GM19468 (cell line): Measurements from ENCODE around the gene AFF3.
"Not testable (repeated sequence)": the region's sequence is repeated elsewhere in the genome, so short reads cannot be mapped to it uniquely, and the experiment has no call there.

Experiments used
- ATAC-seq: cut with Tn5 transposase; IDR thresholded peaks from one replicate; pipeline ENCODE4 v1.9.1; 2021; ENCODE audit warnings: mild to moderate bottlenecking, moderate library complexity, moderate number of reproducible peaks; ENCODE audit not compliant: unreplicated experiment; ENCODE audit errors: extremely low read depth

Gene AFF3

DNA sequence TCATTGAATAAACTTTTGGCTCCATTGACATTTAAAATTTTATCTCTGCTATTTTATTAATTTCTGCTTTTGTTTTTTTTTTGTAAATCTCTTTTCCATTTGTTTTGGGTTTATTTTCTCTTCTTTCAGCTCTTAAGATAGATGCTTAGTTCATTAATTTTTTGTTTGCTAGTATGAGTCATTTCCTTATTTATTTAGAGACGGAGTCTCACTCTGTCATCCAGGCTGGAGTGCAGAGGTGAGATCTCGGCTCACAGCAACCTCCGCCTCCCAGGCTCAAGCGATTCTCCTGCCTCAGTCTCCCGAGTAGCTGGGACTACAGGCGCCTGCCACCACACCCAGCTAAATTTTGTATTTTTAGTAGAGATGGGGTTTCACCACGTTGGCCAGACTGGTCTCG is 407.1 kb downstream of the AFF3 start:
- not testable (repeated sequence) for ATAC-seq

DNA sequence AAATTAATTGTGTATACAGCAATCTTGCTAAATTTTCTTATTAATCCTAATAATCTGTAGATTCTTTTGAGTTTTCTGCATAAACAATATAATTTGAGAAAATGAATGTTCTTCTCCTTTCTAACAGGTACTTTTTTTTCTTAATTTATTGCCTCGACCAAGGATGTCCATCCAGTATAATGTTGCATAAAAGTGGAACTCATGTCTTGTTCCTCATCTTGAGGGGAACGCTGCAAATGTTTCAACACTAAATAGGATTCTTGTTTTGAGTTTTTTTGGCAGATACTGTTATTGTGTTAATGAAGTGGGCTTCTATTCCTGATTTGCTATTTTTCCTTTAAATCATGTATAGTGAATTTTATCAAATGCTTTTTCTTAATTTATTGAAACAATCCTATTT is 408.2 kb downstream of the AFF3 start:
- ATAC-seq = no peak

DNA sequence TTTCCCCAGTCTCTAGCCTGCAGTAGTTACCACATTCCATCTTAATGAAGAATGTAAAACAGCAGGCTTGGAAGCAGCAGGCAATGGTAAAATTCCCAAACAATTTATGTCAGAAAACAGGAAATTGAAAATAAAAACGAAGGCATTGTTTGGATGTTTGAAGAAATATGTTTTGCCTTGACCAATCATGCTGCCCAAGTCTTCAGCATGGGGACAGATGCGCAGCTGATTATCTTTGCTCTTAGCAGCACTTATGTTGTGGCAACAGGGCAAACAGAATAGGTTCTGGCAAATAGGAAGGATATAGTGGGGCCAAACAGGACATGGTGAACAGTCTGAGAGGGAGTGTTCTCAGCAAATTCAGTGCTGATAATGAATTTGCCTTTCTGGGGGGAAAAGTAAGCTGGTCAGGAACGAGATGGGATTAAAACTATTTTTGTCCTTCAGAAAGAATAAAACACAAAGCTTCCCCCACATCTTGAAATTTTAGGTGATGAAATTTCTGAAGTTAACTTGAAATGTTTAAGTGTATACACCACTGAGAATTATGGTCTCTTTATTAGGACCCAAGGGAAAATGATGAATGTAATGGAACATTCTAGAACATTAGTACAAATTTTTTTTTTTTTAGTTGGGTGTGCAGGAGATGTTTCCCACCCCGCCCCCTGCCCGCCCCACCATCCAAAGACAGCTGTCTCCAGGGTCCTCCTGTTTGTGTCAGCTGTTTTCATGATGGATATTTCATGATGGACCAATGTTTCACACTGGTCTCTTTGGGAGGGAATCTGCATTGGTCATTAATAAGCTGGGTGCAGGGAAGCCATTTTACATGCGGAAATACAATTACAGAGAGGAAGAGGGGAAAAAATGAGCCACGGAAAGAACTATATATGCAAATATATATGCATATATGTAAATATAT is 413.0 kb downstream of the AFF3 start:
- no peak for ATAC-seq

DNA sequence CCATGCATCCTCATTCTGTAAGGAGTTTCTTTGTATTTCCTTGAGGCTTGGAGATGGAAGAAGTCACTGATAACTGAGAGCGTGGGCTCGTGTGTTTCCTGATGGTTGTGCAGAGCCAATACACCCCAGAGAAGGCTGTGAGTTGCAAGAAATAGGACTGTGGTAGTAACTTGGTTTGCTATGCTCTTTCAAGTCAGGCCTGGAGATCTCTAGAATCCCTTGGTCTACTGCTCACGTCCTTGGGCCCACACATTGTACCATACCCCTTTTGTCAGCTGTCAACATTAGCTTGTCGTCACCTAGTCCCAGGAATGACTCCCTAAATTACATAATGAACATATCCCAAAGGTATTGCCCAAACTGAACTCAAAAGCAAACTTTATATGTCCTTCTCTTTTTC is 414.2 kb downstream of the AFF3 start:
- no peak for ATAC-seq

DNA sequence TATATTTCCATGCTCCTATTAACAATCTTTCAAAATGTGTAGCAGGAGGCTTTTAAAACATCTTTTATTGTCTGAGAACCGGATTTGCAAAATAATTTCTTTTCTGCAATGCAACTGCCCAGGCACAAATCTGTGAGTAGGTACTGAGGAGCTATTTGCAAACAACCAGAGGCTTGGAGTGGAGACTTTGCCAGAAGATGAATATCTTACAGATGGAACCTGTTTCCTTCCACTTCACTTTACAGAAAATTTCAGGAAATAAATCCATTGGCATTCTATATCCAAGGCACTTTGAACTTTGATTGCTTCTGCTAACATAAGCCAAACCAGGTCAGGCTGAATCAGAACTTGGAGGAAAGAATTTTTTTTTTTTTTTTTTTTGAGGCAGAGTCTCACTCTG is 415.2 kb downstream of the AFF3 start:
- no peak for ATAC-seq

DNA sequence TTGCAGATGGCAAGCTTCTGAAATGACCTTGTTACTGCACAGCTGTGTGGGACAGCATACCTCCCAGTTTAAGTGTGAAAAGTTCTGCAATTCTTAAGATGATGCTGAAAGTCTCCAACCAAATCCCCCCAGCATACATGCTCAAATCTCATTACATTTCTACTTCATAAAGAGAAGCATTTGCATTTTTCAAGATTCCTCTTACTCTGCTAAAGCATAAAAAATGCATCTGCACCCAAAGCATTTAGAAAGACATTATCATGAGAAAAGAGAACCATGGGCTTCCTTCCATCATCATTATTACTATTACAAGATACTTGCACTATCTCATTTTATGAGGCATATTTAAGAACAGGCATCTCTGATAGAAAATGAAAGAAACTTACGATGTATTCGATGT is 415.7 kb downstream of the AFF3 start:
- ATAC-seq = no peak

DNA sequence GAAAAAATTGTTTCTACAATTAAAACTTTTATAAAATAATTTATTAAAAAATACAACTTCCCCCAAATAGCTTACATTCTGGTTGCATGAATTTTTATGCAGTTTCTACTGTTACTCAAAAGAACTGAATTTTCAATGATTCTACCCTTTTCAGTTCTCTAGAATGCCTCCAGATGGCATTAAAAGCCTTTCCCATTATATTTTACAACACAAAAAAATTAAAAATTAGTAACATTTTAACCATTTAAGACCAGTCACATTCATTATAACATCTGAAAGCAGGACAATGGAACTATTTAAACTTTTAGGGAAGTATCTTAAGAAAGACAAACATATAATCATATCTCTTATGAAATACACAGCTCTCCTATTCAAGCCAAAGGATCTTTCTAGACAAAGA is 416.6 kb downstream of the AFF3 start:
- ATAC-seq = no peak

DNA sequence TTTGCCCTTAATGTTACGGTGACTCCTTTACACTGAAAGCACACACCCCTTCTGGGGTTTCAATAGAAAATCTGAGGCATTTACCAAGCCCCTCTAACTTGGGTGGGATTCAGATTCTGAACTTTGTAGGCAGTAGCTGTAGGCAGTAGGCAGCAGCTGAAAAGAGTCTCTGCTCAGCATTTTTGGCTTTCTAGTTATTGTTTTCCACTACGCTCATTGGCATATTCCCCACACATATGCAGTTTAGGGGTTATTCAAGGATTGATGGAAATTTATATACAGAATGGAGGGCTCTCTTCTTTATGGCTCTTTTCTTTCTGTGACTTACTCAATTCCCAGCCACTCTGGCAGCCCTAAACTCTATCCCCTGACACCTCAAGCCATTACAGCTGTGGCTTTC is 419.9 kb downstream of the AFF3 start:
- ATAC-seq = no peak

DNA sequence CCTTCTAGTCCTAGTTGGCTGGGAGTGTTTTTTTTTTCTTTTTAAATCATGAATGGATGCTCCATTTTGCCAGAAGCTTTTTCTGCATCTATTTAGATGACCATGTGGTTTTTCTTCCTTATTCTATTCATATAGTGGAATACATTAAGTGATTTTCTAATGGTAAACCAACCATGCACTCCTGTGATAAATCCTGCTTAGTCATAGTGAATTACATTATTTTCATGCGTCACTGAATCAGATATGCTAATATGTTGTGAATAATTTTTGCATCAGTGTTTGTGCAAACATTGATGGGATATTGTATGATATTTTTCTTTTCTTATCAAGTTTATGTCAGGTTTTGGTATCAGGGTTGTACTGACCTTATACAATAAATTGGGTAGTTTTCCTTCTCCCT is 423.3 kb downstream of the AFF3 start:
- no peak for ATAC-seq

DNA sequence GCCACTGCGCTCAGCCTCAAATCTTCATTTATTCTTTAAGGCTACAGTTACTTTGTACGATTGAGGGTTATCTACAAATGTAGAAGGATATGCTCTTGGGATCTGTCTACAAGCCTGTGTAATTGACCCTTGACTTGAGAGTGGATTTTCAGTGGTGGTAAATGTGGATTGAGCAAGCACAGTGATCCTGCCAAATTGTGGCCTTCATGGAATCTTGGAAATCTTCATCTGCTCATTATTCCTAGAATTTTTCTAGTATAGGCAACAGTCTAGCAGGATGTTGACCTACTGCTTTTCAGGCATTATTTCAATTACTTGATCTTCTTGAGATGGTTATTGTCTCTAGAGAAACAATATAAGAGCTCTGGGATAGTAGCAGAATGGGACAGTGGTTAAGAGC is 426.4 kb downstream of the AFF3 start:
- ATAC-seq = no peak

DNA sequence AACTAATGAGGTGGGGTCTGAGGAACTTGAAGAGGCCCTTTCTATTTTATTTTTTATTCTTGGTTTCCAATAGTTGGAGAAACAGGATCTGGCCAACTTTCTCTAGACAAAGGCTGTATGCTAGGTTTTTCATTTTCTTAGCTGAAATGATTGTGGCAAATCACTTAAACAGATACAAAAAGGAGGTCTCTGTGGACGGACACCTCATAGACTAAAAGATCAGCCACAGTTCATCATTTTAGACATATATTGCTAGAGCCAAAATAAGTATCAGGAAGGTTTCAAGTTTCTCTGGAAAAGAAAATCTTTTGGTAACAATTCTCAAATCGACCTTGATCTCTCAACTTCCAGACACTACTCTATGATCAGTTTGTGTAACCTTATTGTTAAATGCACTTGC is 428.0 kb downstream of the AFF3 start:
- ATAC-seq = no peak

DNA sequence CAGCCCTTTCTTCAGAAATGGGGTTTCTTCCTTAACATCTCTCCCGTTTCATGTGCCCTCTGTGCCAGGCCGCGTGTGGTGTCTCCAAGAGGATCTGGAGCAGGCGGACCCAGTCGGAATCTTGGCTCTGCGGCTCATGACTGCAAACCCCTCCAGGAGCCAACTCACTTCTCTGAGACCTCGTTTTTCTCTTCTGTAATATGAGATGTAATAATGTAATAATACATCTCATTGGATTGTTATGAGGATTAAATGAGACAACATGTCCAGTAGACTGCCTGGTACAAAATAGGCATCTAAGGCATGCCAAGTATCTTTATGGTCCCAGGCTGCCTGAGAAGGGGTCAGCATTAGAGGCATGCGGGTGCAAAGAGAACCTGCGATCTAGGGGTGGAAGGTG is 431.2 kb downstream of the AFF3 start:
- no peak for ATAC-seq

DNA sequence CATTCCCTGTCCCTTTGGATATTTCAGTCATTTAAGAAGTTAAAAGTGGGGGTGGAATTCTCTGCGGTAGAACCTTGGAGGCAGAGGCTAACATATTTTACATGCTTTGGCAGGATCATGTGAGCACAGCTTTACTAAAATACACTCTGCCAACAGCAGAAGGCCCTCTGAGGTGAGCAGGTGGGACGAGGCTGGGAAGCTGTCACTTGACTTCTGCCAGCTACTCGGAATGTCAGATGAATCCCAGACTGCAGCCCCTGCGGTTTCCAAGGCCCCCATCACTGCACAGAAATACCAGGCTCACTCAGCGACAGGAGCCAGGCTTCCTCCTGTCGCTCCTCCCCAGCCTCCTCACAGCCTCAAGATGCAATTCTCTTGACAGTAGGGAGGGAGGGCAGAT is 431.7 kb downstream of the AFF3 start:
- no peak for ATAC-seq

DNA sequence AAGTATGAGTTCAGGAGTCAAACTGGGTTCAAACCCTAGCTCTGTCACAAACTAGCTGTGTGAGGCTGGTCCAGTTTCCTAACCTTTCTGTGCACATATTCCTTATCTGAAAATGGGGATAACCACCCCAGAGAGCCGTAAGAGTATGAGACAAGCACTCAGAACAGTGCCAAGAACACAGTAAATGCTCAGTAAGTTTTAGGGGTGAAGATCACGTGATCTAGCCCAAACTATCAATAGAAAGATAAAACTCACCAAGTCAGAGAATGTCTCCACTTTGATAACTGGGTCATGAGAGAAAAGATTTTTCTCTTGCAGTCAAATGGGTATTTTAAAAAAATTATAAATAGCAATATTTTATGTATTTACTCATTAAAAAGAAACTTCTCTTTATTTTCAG is 433.2 kb downstream of the AFF3 start:
- ATAC-seq = no peak

DNA sequence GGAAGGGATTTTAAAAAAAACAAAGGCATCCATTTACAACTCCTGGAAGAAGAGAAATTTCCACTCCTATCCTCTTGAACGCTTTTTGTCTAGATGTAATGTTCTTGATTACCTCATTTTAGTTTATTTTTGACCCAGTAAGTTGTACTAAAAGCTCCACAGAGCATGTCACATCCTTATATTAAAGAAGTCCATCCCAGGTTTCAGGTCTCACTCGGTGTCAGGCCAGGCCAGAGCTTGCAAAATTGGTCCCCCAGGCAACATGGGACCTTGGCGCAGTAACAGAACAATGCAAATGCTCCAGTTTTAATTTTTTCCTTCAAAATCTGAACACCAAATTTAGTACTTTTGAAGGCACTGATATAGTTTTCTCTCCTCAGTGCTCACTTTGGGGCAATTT is 434.2 kb downstream of the AFF3 start:
- ATAC-seq = no peak

DNA sequence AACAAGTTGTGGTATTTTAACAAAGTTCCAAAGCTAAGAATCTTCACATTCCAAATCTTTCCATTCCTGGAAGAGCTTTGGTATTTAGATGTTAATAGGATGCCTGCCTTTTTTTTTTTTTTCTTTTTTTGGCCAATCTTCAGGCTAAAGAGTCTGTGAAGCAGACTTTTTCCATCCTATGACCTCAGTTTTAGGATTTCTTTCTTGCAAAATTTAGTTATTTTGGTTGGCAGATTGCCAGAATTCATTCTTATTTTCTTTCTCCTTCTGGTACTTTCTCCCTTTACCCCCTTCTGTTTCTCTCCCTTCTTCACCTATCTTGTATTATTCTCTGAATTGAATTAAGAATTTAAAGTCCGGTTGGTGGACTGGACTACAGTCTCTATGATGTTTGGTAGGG is 434.8 kb downstream of the AFF3 start:
- ATAC-seq = no peak

DNA sequence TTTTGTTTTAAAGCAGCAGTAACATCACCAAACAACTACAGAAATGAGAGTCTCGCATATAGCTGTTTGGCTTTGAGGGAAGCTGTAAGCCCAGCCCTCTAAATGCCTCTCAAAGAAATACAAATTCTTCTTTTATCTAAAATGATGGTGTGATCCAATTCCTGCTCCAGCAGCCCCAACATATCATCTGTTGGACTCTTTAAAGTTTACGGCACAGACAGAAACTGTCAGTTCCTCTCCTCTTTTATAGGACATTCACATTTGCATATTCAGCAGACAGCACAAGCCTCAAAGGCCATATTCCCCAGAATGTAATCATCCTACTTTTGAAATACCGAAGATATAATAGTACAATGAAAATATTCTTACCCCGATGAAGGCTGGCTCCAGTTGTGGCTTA is 435.7 kb downstream of the AFF3 start:
- no peak for ATAC-seq

DNA sequence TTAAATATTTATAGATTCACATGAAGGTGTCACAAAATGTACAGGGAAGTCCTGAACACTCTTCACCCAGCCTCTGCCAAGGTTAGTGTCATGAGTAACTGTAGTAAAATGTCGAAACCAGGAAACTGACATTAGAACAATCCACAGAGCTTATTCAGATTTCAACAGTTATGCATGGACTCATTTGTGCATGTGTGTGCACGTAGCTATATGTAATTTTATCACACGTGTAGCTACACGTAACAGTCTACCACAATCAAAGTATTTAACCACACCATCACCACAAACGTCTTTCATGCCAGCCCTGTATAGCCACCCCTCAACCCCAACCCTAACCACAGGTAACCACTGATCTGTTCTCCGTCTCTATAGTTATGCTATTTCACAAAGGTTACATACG is 440.9 kb downstream of the AFF3 start:
- ATAC-seq = no peak

DNA sequence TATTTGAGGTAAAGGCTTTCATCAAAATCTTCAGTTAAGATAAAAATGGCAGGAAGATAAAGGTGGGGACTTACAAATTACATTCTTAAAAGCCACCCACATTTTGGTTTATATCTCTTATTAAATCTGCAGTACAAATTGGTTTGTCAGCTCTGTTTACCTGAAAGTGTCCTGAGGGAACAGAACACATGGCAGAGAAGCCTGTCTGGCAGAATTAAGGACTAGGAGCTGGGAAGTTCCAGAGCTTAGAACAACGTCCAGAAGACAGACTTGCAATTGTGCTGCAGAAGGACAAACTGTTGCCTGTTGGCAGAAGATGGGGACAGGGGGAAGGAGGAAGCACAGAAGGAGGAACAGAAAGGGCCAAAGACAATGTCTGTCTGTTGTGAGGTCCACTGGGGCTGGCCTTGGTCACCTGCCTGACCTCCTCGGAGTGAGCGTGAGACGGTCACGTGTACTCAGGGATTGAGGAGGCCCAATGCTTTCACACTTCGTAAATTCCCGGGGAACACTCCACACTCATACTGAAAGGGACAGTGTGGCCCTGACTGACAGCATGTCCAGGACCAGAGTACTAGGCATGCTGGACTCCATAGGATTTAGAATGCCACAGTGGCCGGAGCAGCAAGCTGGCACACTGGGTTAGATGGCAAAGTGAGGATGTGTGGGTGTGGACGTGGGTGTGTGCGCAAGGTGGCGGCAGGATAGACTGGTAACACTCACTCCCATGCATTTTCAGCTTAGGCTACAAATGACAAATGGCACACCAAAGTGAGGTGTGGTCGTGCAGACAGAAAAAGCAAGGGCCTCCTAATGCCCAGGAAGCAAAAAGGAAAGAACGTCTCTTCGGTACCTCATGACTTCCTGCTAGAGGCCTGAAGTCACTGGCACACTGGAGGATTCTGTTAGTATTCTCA is 441.6 kb downstream of the AFF3 start:
- ATAC-seq = no peak

DNA sequence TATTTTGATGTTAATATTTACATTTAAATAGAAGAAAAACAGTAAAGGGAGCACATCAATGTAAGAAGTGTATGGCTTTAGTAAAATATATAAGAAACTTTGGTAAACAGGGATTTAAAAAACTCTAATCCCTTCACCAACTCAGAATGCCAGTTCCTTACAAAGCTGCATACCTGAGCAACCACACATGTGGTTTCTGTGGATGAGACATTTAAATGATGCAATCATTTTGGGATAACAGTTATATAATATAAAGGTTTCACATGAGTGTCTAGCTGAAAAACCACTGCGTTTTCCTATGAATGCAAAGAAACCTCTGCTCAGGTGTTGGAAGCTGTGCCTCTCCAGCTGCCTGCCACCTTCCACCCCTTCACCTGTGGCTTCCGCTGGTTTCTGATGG is 443.5 kb downstream of the AFF3 start:
- ATAC-seq = no peak

DNA sequence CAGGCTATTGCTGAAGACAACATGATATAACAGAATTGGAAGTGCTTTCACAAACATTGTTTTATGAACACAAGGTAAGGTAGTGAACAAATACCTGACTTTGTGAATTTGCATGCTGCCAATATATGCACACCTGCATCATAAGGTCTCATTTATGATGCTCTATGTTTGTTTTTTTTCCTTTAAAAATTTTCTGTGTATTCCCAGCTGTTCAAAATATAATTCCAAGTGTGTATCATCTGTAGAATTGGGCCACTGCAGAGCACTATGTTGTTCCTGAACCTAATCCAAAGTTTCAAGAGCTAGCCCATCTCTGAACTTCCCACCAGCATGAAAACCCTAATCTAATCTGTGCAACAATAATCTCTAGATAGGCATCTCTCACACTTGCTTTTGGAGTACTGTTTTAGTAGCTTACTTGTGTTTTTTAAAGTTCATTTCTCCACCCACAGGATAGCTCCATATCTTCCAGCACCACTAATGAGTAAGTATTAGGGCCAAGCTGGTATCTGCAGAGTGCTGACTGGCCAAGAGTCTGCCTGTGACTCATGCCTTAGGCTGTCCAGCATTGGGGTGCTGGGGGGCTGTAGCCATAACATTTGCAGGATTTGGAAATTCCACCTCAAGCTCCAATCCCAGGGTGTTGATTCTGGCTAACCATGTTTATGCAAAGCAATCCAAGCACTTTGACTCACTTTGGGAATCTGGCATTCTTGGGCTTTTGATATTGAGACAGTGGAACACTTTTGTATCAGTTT is 444.4 kb downstream of the AFF3 start:
- ATAC-seq = no peak
